PFSK-1 (cell line): ENCODE results near the gene SUPT20HL2.

Experiments used
- FOXP2 ChIP-seq: optimal IDR thresholded peaks from 2 replicates; pipeline ENCODE3; 2011; ENCODE audit warnings: borderline replicate concordance, control low read depth, inconsistent platforms; ENCODE audit not compliant: insufficient read depth; ENCODE audit errors: extremely low read length, extremely low read depth
- POLR2AphosphoS5 ChIP-seq: IDR thresholded peaks from 2 replicates; pipeline ENCODE4 v1.6.1; 2012; ENCODE audit warnings: low read depth, mild to moderate bottlenecking, control low read depth, low read length, moderate library complexity
- REST ChIP-seq, 2 experiments: IDR thresholded peaks; 2 replicates each; pipeline versions ENCODE4 v1.6.1 to v1.8.0; 2011 to 2012; ENCODE audit warnings: low read depth in 2 of 2, low read length in 2 of 2, control low read depth in 1 of 2, inconsistent platforms in 1 of 2, mild to moderate bottlenecking in 1 of 2, moderate library complexity in 1 of 2; ENCODE audit not compliant: insufficient read depth in 1 of 2
- SIN3A ChIP-seq: IDR thresholded peaks from 2 replicates; pipeline ENCODE4 v1.6.1; 2012; ENCODE audit warnings: mild to moderate bottlenecking, low read length, moderate library complexity, borderline replicate concordance; ENCODE audit not compliant: insufficient read depth
- TAF1 ChIP-seq: IDR thresholded peaks from 2 replicates; pipeline ENCODE4 v1.6.1; 2012; ENCODE audit warnings: low read length, control low read depth, borderline replicate concordance; ENCODE audit not compliant: insufficient read depth

SUPT20HL2 gene

DNA sequence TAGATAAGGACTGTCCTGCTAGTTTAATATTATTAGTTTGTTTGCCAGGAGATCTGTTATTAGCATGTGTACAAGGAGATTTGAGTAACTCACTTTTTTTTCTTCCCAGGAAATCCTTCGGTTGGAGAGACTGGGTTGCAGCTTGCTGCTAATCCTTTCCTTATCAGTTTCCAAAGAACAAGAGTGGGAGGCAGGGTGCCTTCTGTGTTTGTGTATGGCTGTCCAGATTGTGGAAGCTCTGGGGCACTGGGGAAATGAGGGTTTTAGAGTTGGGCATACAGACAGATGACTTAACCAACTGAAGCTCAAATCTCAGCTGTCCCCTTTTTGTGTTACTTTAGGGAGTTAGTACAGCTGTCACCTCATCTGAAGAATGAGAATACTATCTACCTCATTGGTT lies 34.0 kb upstream of the SUPT20HL2 start:
- no peak for TF ChIP-seq SIN3A
- no peak for TF ChIP-seq TAF1
- no peak for TF ChIP-seq REST (IDR thresholded peaks at IDR 0.05; ENCODE audit: insufficient read depth in 1 of 2, low read depth in 2 of 2, low read length in 2 of 2)
- TF ChIP-seq FOXP2: no peak
- no peak for TF ChIP-seq POLR2AphosphoS5

- TF ChIP-seq FOXP2 (no peak), POLR2AphosphoS5 (no peak), SIN3A (no peak), TAF1 (no peak), REST (IDR thresholded peaks at IDR 0.05; ENCODE audit: insufficient read depth in 1 of 2, low read depth in 2 of 2, low read length in 2 of 2) (no peak)
Observed at GRCh38 chrX:24343719-24344118, 29.9 kb upstream of the SUPT20HL2 start.

- TF ChIP-seq POLR2AphosphoS5 (no peak), TAF1 (no peak), FOXP2 (no peak), SIN3A (no peak), REST (IDR thresholded peaks at IDR 0.05; ENCODE audit: insufficient read depth in 1 of 2, low read depth in 2 of 2, low read length in 2 of 2) (no peak)
Observed at GRCh38 chrX:24341795-24342194, 27.9 kb upstream of the SUPT20HL2 start.

DNA sequence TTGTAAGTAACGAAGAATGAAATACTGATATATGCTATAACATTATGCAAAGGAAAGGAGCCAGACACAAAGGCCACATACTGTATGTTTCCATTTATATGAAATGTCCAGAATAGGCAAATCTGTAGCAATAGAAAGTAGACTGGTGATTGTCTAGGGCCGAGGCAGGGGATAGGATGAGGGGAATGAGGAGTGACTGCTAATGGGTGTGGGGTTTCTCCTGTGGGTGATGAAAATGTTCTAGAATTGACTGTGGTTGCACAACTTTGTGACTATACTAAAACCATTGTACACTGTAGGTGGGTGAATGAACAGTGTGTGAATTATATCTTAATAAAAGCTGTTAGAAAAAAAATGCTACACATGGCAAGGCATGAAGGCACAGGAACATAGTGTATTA lies 26.6 kb upstream of the SUPT20HL2 start:
- no peak for TF ChIP-seq TAF1
- TF ChIP-seq POLR2AphosphoS5: no peak
- TF ChIP-seq SIN3A: no peak
- no peak for TF ChIP-seq FOXP2
- TF ChIP-seq REST (IDR thresholded peaks at IDR 0.05; ENCODE audit: insufficient read depth in 1 of 2, low read depth in 2 of 2, low read length in 2 of 2): no peak

DNA sequence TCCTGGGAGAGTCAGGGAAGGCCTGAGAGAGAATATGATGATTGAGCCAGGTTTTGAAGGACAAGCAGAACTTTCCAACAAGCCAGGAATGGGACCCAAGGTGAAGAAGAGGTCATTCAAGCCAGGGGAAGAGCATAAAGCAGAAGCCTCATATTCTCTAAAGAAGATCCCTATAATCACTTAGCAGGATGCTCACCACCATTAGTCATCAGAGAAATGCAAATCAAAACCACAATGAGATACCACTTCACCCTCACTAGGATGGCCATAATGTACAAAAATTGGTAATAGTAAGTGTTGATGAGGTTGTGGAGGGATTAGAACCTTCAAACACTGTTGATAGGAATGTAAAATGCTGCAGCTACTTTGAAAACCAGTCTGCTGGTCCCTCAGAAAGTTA lies 26.0 kb upstream of the SUPT20HL2 start:
- TF ChIP-seq SIN3A (no peak), FOXP2 (no peak), POLR2AphosphoS5 (no peak)
